Stimulated activated CD4-positive, alpha-beta T cell treated with anti-CD3 and anti-CD28 coated beads, Interleukin-2, amount 100 ng/mL, for 4 hours (primary cell): Measurements from ENCODE around the gene SNX24.
"Not testable (repeated sequence)": the region's sequence is repeated elsewhere in the genome, so short reads cannot be mapped to it uniquely, and the experiment has no call there.

Experiments
- DNase-seq: peaks from one replicate; pipeline ENCODE4 v3.0.0-alpha.2; 2020; ENCODE audit warnings: low read depth

The SNX24 gene

DNA sequence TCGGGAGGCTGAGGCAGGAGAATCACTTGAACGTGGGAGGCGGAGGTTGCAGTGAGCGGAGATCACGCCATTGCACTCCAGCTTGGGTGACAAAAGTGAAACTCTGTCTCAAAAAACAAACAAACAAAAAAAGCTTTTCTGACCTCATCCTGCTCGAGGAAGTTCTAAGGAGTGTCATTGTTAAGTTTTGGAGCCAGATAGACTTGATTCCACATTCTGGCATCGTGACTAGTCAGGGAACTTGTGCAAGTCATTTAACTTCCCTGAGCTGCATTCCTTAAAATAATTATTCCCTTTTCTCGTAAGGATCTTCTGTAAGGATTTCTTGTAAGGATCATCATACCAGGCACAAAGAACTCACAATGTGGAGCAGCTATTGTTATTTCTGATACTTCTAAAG lies 26.2 kb downstream of the SNX24 start:
- DNase-seq, result no peak

- no peak for DNase-seq
Measured at GRCh38 chr5:122874179-122874875, 28.9 kb downstream of the SNX24 start.

DNA sequence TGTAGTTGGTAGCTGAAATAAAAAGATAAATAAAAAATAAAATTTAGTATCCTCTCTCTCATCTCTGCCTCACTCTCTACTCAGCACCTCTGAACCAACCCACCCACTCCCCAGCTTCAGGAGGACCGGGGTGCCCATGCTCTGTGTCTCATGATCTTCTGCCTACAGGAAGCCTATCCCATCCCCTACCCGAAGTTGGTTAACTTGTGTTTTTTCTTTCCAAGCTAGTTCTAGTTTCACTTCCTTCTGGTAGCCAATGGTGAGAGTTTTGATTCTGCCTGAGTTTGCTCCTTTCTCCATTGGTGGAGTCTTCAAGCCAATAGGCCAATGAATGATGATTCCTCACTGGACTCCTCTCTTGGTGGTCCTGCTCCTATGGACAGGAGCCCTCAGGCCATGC lies 32.1 kb downstream of the SNX24 start:
- DNase-seq, result no peak

GRCh38 chr5:122879076-122879475 lies 33.7 kb downstream of the SNX24 start:
- no peak for DNase-seq

GRCh38 chr5:122880170-122880689 lies 34.8 kb downstream of the SNX24 start:
- no peak for DNase-seq

DNA sequence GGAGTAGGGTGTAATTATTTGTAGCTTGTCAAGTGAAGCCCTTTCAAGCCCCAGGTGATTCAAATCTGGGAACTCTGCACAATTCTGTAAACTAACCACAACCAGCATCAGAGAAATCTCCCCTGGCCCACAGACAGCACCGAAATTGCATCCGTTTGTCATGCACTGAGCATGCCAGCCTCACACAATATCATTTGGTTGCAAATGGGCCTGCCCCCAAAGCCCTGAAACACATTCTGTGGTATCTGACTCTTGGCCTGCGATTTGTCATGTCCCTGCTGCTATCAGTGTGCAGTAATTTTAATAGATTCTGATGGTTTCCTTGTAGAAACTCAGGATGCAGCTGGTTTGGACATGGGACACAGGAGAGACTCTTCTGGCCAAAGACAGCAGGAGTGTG lies 35.3 kb downstream of the SNX24 start:
- DNase-seq, result no peak

DNA sequence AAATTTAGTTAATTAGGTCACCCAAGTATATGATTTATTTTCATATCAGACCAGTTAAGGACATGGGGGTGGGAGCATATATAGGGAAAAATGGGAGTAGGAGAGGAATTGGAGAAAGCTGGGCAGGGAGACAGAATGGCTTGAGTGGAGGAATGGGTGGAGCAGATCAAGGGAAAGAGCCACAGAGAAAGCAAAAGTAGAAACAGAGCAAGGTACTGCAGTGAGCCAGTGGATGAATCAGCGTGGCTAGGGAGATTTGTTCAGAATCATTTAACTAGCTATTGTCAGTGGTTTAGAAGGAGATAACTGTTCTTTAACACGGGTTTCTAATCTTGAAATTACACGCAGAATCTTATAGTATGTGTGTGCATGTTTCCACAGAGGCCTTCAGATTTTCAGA lies 37.4 kb downstream of the SNX24 start:
- DNase-seq, result no peak

DNA sequence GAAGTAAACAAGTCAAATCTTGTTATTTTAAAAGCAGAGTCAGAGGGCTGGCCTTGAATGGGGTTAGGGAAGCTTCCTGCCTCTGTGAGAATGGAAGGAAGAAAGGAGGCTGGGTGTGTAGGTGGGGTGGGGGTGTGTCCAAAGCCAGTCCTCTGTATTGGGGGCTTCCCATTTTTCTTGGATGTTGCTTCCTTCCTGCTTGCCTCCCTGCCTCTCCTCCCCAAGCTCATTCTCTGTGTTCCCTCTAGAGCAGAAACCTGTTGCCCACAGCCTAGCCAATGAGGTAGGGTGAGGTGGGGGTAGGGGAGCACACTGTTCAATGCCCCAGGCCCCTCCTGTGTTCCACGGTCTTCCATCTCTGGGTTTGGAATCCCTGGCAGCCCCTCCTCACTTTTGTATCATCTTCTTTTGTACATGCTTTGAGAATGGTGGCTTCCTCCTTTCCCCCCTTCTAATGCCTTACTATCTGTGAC lies 39.7 kb downstream of the SNX24 start:
- no peak for DNase-seq

DNA sequence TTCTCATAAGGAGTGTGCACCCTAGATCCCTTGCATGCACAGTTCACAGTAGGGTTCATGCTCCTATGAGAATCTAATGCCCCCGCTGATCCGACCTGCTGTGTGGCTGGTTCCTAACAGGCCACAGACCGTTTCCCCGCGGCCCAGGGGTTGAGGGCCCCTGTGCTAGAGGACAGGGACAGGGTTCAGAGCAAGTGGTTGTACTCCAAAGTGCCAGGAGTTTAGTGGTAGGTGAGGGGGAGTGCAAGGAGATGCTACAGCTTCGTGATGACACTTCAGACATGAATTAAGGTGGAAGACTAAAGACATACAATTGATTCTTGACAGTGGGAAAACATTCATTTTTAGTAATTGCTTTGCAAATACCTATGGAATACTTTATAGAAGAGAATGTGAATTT lies 40.5 kb downstream of the SNX24 start:
- DNase-seq, result no peak

GRCh38 chr5:122895141-122895540 lies 49.7 kb downstream of the SNX24 start:
- DNase-seq, result no peak

DNA sequence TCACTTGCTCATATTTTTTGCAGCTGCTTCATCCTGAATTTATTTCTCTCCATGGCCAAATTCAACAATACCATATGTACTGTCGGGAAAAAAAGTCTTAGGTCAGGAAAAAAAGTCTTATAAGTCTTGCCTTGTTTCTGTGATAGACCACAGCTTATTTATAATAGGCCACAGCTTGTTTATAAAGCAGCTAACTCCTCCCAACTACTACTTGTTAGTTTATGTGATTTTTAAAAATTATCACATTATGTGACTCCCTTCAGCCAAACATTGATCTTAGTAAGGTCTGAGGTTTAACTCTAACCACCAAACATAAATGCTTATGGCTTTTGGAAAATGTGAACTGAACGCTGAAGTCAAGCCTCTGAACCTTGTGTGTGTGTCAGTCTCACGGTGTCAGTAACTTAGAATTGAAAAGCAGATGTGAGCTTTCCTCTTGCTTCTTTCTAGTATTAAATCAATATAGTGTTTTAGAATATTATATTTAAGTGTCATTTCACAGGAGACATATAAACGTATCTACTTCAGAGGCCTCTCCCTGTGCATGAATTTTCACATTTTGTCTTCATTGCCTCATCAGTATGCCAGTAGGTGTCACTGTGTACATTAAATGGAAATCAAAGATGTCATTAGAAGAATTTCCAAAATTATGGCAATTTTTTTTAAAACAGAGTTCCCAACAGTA lies 51.3 kb downstream of the SNX24 start:
- DNase-seq, result no peak

DNA sequence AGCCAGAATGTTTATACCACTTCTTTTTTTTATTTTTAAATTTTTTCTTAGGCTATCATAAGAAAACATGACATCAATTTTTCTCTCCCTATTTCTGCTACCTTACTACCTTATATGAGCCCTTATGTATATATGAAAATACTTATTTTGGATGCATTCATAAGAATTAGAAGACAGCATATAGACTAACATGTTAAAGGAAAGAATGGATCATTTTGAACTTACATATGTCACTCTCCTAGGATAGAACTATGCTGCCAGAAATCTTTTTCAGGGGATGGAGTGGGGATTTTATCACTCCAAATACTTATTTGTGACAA lies 51.8 kb downstream of the SNX24 start:
- DNase-seq, result no peak

- DNase-seq, result no peak
Measured at GRCh38 chr5:122901346-122901745, 55.9 kb downstream of the SNX24 start.

GRCh38 chr5:122902263-122902662 lies 56.9 kb downstream of the SNX24 start:
- DNase-seq, result no peak

DNA sequence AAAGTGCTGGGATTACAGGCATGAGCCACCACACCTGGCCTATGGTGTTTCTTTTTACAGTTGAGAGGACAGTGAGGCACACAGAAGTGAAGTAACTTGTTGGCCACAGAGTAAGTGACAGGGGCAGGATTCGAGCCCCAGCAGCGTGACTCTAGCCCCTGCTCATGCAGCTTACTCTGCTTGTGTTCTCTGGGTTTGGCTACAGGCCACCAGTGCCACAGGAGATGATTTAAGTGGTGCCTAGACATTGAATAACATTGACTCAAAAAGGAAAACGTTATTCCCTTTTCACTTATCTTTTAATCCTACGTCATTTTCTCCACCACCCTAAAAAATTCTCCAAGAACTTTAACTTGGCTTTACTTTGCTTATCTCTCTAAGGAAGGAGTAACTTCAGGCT lies 61.4 kb downstream of the SNX24 start:
- DNase-seq, result no peak

- DNase-seq, result no peak
Measured at GRCh38 chr5:122907276-122907675, 61.9 kb downstream of the SNX24 start.

DNA sequence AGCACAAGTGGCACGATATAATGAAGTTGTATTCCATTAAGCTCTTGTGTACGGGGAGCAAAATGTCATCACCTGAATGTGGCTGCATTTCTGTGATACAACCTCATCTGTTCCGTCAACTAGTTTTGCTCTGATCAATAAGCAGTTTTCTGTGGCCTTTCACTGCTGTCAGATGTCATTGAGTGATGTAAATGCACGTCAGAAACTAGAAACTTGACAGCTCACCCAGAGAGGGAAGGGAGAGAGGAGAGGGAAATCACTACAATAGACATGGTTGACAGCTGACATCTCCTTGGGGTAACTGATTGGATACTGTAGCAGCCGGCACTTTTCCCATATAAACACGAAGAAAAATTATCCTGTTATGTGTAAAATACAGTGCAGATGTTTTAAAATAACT lies 62.7 kb downstream of the SNX24 start:
- no peak for DNase-seq

DNA sequence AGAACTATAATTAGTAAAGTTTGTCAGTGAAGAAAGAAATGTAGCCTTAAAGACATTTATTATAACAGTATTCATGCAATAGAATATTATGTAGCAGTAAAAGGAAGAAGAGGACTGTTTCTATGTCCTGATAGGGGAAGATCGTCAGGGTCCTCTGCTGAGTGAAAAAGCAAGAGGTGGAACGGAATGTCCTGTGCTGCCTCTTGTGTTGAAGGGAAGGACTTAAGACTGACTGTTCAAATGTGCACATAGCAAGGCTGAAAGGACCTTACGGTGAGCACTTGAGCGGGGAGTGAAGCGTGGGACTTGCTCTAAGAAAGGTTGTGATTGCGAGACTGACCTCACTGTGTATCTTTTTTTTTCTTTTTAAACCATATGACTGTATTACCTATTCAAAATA lies 63.2 kb downstream of the SNX24 start:
- DNase-seq, result no peak

DNA sequence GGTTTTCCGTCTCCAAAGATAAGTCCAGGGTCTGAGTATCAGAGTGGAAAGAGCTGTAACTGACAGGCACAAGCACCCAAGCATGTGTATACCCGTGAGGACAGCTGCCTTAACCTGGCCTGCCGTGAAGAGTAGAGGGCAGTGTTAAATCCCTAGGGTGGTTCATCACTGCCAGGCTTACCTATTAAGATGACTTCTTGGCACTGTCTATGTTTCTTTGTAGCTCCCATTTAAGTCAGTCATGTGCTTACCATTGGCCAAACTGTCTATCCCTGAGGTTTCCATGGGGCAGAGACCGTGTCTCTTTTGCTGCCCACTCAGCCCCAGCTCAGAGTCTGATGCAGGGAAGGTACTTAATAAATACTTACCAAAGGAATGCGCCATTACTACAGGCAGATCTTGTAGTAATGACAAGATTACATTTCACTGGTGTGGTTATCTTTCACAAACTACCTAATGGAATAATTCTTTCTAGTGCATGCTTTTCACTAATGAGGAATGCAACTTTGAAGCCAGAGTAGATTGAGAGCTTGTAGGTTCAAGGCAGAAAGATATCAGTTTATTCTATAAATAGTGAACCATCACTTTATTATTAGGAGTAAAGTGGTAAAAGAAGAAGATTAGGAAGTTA lies 64.2 kb downstream of the SNX24 start:
- DNase-seq, result no peak

DNA sequence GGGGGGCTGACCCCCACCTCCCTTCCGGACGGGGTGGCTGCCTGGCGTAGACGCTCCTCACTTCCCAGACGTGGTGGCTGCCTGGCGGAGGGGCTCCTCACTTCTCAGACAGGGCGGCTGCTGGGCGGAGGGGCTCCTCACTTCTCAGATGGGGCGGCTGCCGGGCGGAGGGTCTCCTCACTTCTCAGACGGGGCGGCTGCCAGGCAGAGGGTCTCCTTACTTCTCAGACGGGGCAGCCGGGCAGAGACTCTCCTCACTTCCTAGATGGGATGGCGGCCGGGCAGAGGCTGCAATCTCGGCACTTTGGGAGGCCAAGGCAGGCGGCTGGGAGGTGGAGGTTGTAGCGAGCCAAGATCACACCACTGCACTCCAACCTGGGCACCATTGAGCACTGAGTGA lies 68.0 kb downstream of the SNX24 start:
- DNase-seq, result not testable (repeated sequence)

GRCh38 chr5:122915717-122916461 lies 70.5 kb downstream of the SNX24 start:
- DNase-seq, result no peak

DNA sequence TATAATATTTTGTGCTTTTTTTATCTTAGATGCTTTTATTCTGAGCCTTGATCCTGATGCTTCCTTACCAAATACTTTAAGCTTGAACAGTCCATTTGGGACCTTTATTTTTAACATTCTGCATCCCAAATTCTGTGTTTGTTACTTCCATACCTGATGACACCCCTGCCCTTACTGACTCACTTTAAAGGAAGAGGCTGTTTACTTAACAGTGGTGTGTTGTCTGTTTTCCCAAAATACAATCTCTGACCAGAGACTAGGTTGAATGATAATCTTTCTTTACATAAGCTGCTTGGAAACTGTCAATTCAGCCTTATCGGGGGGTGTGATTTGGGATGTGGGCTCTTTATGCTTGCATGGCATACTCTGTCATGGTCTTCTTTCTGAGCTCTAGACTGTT lies 71.1 kb downstream of the SNX24 start:
- DNase-seq, result no peak

GRCh38 chr5:122919969-122920368 lies 74.6 kb downstream of the SNX24 start:
- no peak for DNase-seq
